ENCODE measurements around the gene TCIRG1. TPM values are rescaled to one million over a fixed set of nuclear protein-coding genes. Genes with fewer than 3 reads are reported as not detected.

The TCIRG1 gene
- total RNA-seq, 6 donors from 2014 or later, result 141 to 919 (median 287) TPM

- H3K4me1 ChIP-seq, result peaks cover 40 to 80% (median 55%) of the 10 kb centered on the region in 4 donors
Measured at GRCh38 chr11:68035266-68035876, 3.5 kb upstream of the TCIRG1 start.

GRCh38 chr11:68036141-68036716, 2.6 kb upstream of the TCIRG1 start:
- no peak for TF ChIP-seq CTCF (IDR thresholded peaks at IDR 0.05)
- TF ChIP-seq POLR2A (IDR thresholded peaks at IDR 0.05), result no peak
- no peak for TF ChIP-seq EP300 (IDR thresholded peaks at IDR 0.05)
- TF ChIP-seq POLR2AphosphoS5 (IDR thresholded peaks at IDR 0.05), result no peak
- Histone ChIP-seq H3K4me1 (peaks cover 45 to 85% (median 58%) of the 10 kb centered on the region in 4 donors), H3K36me3 (peaks cover 0 to 25% (median 9%) of the 10 kb centered on the region in 4 donors), H3K27me3 (no peaks in the 10 kb centered on the region), H3K4me3 (no peak overlapping the region), H3K27ac (peak overlapping the region; percentile 86 to 98 (median 96)), H3K9me3 (no peaks in the 10 kb centered on the region)
- ATAC-seq (ENCODE audit: low FRiP score in 2 of 2) (no peak), DNase-seq (peak; percentile 79 to 87)
- 63 to 71% methylated on average over 11 to 20 of the region's 27 CpGs for WGBS, 2 donors

More at GRCh38 chr11:68035266-68035876, 3.5 kb upstream of the TCIRG1 start:
- WGBS, 2 donors, result 93 to 97% methylated on average over 13 of the region's 13 CpGs
- DNase-seq (no peak), ATAC-seq (ENCODE audit: low FRiP score in 2 of 2) (no peak)
- Histone ChIP-seq H3K27me3 (no peaks in the 10 kb centered on the region), H3K4me3 (no peak overlapping the region), H3K9me3 (no peaks in the 10 kb centered on the region), H3K36me3 (peaks cover 0 to 22% (median 9%) of the 10 kb centered on the region in 4 donors), H3K27ac (peak overlapping the region; percentile 46 to 98 (median 91))
- no peak for TF ChIP-seq POLR2A (IDR thresholded peaks at IDR 0.05)
- TF ChIP-seq CTCF (IDR thresholded peaks at IDR 0.05), result no peak
- no peak for TF ChIP-seq POLR2AphosphoS5 (IDR thresholded peaks at IDR 0.05)
- TF ChIP-seq EP300 (IDR thresholded peaks at IDR 0.05), result no peak

- TF ChIP-seq POLR2AphosphoS5 (IDR thresholded peaks at IDR 0.05), result peak; percentile 75 to 84
- TF ChIP-seq POLR2A (IDR thresholded peaks at IDR 0.05), result peak in 2 of 4 donors; percentile 9 to 54
- peak in 1 of 4 donors; percentile 30 for TF ChIP-seq EP300 (IDR thresholded peaks at IDR 0.05)
- TF ChIP-seq CTCF (IDR thresholded peaks at IDR 0.05), result no peak
- H3K27me3 ChIP-seq, result no peaks in the 10 kb centered on the region
- DNase-seq (peak; percentile 77 to 94), ATAC-seq (ENCODE audit: low FRiP score in 2 of 2) (peak; percentile 69 to 77)
- H3K4me3 ChIP-seq, result no peak overlapping the region
- no peaks in the 10 kb centered on the region for H3K9me3 ChIP-seq
- WGBS, 2 donors, result 24 to 41% methylated on average over 8 to 14 of the region's 14 CpGs
- H3K4me1 ChIP-seq, result peaks cover 42 to 85% (median 55%) of the 10 kb centered on the region in 4 donors
- peak overlapping the region; percentile 86 to 98 (median 96) for H3K27ac ChIP-seq
- H3K36me3 ChIP-seq, result peaks cover 0 to 30% (median 10%) of the 10 kb centered on the region in 4 donors
Measured at GRCh38 chr11:68036717-68037239, 2.0 kb upstream of the TCIRG1 start.

GRCh38 chr11:68037411-68038225, 1.2 kb upstream of the TCIRG1 start:
- WGBS, 2 donors, result 75 to 84% methylated on average over 16 to 20 of the region's 20 CpGs
- H3K36me3 ChIP-seq, result peaks cover 1 to 37% (median 16%) of the 10 kb centered on the region in 4 donors
- peak in 1 of 2 donors; percentile 14 for DNase-seq

More at GRCh38 chr11:68037411-68038225, 1.2 kb upstream of the TCIRG1 start:
- TF ChIP-seq POLR2AphosphoS5 (IDR thresholded peaks at IDR 0.05) (no peak), EP300 (IDR thresholded peaks at IDR 0.05) (no peak), POLR2A (IDR thresholded peaks at IDR 0.05) (no peak), CTCF (IDR thresholded peaks at IDR 0.05) (no peak)
- H3K4me3 ChIP-seq, result peak overlapping the region in 1 of 4 donors; percentile 77
- H3K4me1 ChIP-seq, result peaks cover 37 to 81% (median 50%) of the 10 kb centered on the region in 4 donors
- H3K9me3 ChIP-seq, result no peaks in the 10 kb centered on the region
- peak overlapping the region; percentile 86 to 98 (median 96) for H3K27ac ChIP-seq
- H3K27me3 ChIP-seq, result no peaks in the 10 kb centered on the region
- ATAC-seq (ENCODE audit: low FRiP score in 2 of 2), result no peak

All from upper lobe of left lung (tissue), 6 donors.